ENCODE results near the gene CHCHD6. TPM values are rescaled to one million over a fixed set of nuclear protein-coding genes. Genes with fewer than 3 reads are reported as not detected.

The CHCHD6 gene
- total RNA-seq, 1 experiment from 2014 or later = 29.6 TPM

DNA sequence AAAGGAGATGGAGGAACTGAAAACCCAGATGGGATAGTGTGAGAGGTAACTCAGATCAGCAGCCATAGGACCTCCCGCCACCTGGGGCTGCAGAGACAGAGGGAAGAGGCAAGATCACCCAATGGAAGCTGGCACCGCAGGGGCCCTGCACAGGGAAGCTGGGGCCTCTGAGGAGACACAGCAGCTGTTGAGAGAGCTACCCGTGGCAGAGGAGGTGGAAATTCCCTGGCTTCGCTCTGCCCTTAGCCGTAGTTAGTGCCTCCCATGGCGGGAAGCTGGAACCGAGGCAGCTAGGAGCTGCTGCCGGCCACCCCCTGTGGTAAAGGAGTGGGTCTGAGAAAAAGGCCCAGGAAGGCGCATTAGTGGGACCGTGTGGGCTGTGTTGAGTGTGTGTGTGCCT, 260.9 kb downstream of the CHCHD6 start:
- CTCF ChIA-PET = interaction anchor here (0.6 to 1.3 kb wide), 3 partner anchors 213 to 687 kb away, joined by 3 to 4 read pairs (median 3); no protein-coding TSS in a partner anchor
- Mint-ChIP-seq H3K9me3 (ENCODE audit: unreplicated experiment) (no peaks in the 10 kb centered on the region), H3K36me3 (ENCODE audit: insufficient read depth, unreplicated experiment) (no peaks in the 10 kb centered on the region), H3K4me3 (ENCODE audit: unreplicated experiment) (no peak overlapping the region), H3K4me1 (ENCODE audit: insufficient read depth, unreplicated experiment) (peaks cover 16% of the 10 kb centered on the region), H3K27me3 (ENCODE audit: insufficient read depth, unreplicated experiment) (no peaks in the 10 kb centered on the region), H3K27ac (ENCODE audit: low read depth, unreplicated experiment) (no peak overlapping the region)
- intact Hi-C loops (cut with micrococcal nuclease) = no loop called here
- BruUV-seq (replicated peaks) = no TSS peak
- POLR2A ChIA-PET = no interaction called here
- DNase-seq (ENCODE audit: unreplicated experiment) = no peak
- TF ChIP-seq, protein P1, sequence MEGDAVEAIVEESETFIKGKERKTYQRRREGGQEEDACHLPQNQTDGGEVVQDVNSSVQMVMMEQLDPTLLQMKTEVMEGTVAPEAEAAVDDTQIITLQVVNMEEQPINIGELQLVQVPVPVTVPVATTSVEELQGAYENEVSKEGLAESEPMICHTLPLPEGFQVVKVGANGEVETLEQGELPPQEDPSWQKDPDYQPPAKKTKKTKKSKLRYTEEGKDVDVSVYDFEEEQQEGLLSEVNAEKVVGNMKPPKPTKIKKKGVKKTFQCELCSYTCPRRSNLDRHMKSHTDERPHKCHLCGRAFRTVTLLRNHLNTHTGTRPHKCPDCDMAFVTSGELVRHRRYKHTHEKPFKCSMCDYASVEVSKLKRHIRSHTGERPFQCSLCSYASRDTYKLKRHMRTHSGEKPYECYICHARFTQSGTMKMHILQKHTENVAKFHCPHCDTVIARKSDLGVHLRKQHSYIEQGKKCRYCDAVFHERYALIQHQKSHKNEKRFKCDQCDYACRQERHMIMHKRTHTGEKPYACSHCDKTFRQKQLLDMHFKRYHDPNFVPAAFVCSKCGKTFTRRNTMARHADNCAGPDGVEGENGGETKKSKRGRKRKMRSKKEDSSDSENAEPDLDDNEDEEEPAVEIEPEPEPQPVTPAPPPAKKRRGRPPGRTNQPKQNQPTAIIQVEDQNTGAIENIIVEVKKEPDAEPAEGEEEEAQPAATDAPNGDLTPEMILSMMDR (IDR thresholded peaks at IDR 0.05; ENCODE audit: unreplicated experiment) = no peak

DNA sequence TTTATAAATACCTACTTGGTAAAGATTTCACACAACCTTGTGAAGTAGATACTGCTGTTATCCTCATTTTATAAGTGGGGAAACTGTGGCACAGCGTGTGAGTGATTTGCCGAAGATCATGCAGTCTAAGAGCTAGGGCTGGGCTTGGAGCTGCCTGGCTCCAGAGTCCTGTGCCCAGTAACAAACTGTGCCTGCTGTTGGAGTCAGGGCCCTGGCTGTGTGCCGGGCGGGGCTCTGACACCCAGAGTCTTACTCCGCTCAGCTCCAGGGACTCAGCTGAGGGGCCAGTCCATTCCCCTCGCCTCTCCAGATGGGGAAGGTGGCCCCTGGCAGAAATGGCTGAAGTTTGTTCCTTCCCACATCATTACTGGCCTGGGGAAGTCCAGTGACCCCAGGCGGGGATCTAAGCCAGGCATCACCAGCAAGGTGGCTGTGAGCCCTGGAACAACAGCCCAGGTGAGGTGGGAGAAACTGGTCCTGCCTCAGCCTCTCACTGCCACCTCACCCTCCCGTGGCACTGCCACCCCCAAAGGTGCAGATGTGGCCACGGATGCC, 261.6 kb downstream of the CHCHD6 start:
- Mint-ChIP-seq H3K9me3 (ENCODE audit: unreplicated experiment) (no peaks in the 10 kb centered on the region), H3K27me3 (ENCODE audit: insufficient read depth, unreplicated experiment) (no peaks in the 10 kb centered on the region), H3K4me3 (ENCODE audit: unreplicated experiment) (no peak overlapping the region), H3K36me3 (ENCODE audit: insufficient read depth, unreplicated experiment) (no peaks in the 10 kb centered on the region), H3K4me1 (ENCODE audit: insufficient read depth, unreplicated experiment) (peaks cover 10% of the 10 kb centered on the region), H3K27ac (ENCODE audit: low read depth, unreplicated experiment) (no peak overlapping the region)
- DNase-seq (ENCODE audit: unreplicated experiment) = no peak
- POLR2A ChIA-PET = interaction anchor here (0.6 kb wide), 1 partner anchor 941 kb away, joined by 3 read pairs; no protein-coding TSS in a partner anchor
- intact Hi-C loops (cut with micrococcal nuclease) = no loop called here
- TF ChIP-seq, protein P1 (IDR thresholded peaks at IDR 0.05; ENCODE audit: unreplicated experiment) = no peak
- BruUV-seq (replicated peaks) = no TSS peak
- CTCF ChIA-PET = interaction anchor here (1.3 kb wide), 1 partner anchor 213 kb away, joined by 3 read pairs; no protein-coding TSS in a partner anchor

DNA sequence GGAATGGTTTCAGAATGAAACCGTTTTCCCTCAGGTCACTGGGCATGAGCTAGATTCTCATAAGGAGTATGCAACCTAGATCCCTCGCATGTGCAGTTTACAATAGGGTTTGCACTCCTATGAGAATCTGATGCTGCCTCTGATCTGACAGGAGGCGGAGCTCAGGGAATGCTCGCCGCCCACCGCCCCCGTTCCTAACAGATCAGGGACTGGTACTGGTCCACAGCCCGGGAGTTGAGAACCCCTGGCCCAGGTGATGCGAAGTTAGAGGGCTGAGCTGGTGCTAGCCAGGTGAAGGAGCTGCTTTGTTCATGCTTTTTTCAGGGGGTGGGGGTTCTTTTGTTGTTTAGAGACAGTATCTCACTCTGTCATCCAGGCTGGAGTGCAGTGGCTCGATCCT, 263.3 kb downstream of the CHCHD6 start:
- CTCF ChIA-PET = interaction anchor here (0.5 to 1.4 kb wide), 4 partner anchors 9 to 445 kb away, joined by 3 to 6 read pairs (median 3); no protein-coding TSS in a partner anchor
- Mint-ChIP-seq H3K27me3 (ENCODE audit: insufficient read depth, unreplicated experiment) (no peaks in the 10 kb centered on the region), H3K9me3 (ENCODE audit: unreplicated experiment) (no peaks in the 10 kb centered on the region), H3K4me1 (ENCODE audit: insufficient read depth, unreplicated experiment) (no peaks in the 10 kb centered on the region), H3K4me3 (ENCODE audit: unreplicated experiment) (no peak overlapping the region), H3K27ac (ENCODE audit: low read depth, unreplicated experiment) (no peak overlapping the region), H3K36me3 (ENCODE audit: insufficient read depth, unreplicated experiment) (no peaks in the 10 kb centered on the region)
- BruUV-seq (replicated peaks) = no TSS peak
- POLR2A ChIA-PET = no interaction called here
- DNase-seq (ENCODE audit: unreplicated experiment) = no peak
- TF ChIP-seq, protein P1 (IDR thresholded peaks at IDR 0.05; ENCODE audit: unreplicated experiment) = no peak
- intact Hi-C loops (cut with micrococcal nuclease) = no loop called here

DNA sequence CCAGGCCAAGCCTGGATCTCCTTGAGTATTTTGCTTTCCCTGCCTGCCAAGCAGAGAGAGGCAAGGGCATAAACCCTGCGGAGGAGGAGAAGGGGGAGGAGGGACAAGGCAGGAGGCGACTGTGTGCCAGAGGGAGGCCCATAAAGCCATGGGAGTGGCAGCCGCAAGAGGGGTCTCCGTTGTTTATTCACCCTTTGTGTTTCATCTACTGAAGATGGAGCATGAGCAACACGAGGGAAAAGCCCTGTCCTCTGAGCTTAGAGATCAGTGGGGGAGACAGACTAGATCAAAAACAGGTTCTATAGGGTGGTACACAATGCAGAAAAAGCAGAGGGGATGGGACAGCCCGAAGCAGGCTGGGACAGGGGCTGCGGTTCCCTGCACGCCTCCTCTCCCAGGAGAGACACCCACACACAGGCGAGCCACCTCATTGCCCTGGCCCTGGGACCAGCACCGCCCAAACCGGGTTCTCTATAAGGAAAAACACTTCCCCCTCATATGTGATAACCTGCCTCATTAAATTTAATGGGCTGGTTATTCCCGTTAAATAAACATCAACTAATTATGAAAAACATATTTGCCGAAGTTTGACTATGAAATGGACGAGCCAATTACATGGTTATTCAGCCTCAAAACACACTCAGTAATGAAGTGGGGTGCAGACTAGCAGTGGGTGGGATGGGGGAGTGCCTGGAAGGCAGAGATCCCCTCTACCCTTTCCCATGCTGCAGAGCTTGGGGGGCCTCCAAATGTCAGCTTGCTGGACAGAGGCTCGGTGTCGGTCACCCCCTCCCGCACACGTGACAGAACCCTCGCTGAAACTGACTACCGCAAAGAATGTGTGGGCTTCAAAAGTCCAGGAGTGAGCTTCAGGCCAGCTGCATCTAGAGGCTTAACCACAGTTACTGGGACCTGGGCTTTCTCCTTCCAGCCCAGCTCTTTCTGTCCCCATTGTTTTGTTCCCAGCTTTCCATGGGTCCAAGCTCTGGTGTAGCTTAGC, 264.7 kb downstream of the CHCHD6 start:
- intact Hi-C loops (cut with micrococcal nuclease) = no loop called here
- no peak for DNase-seq (ENCODE audit: unreplicated experiment)
- no peaks in the 10 kb centered on the region for H3K27me3 Mint-ChIP-seq (ENCODE audit: insufficient read depth, unreplicated experiment)
- H3K27ac Mint-ChIP-seq (ENCODE audit: low read depth, unreplicated experiment) = no peak overlapping the region
- no peak overlapping the region for H3K4me3 Mint-ChIP-seq (ENCODE audit: unreplicated experiment)
- TF ChIP-seq, protein P1 (IDR thresholded peaks at IDR 0.05; ENCODE audit: unreplicated experiment) = no peak
- ChIA-PET POLR2A (interaction anchor here (0.6 kb wide), 1 partner anchor 185 kb away, joined by 3 read pairs; no protein-coding TSS in a partner anchor), CTCF (interaction anchor here (0.6 to 2.0 kb wide), 6 partner anchors 7 to 503 kb away, joined by 3 to 5 read pairs (median 3); partner anchors contain the start of gene PLXNA1)
- H3K36me3 Mint-ChIP-seq (ENCODE audit: insufficient read depth, unreplicated experiment) = no peaks in the 10 kb centered on the region
- H3K4me1 Mint-ChIP-seq (ENCODE audit: insufficient read depth, unreplicated experiment) = no peaks in the 10 kb centered on the region
- H3K9me3 Mint-ChIP-seq (ENCODE audit: unreplicated experiment) = no peaks in the 10 kb centered on the region
- BruUV-seq (replicated peaks) = no TSS peak
